HL-60 (cell line): Measurements from ENCODE around the gene LRRC8C.

Experiments used
- DNase-seq, 2 experiments: peaks; one replicate each; pipeline ENCODE4 v3.0.0-alpha.2; 2010 to 2020; ENCODE audit warnings: low read depth in 1 of 2, low spot score in 1 of 2
- H3K27ac ChIP-seq: fragments of 250-450 bp; sonication (Bioruptor Pico); replicated peaks from 2 replicates; pipeline ENCODE4 v1.5.1; 2020; ENCODE audit warnings: mild to moderate bottlenecking, moderate library complexity
- H3K27me3 ChIP-seq: fragments of 250-450 bp; sonication (Bioruptor Pico); 2 replicates; pipeline ENCODE4 v1.5.1; 2021; ENCODE audit warnings: mild to moderate bottlenecking, moderate library complexity; ENCODE audit not compliant: insufficient read depth, poor library complexity, severe bottlenecking
- H3K4me3 ChIP-seq: replicated peaks from 2 replicates; pipeline ENCODE4 v1.5.1; 2011; ENCODE audit warnings: mild to moderate bottlenecking, control low read depth, low read length; ENCODE audit not compliant: insufficient read depth
- CTCF ChIP-seq: IDR thresholded peaks from one replicate; pipeline ENCODE4 v1.5.1; 2011; ENCODE audit warnings: low read length, control low read depth, inconsistent platforms; ENCODE audit not compliant: insufficient read depth
- GABPA ChIP-seq: IDR thresholded peaks from 2 replicates; pipeline ENCODE4 v1.6.1; 2012; ENCODE audit warnings: low read depth
- POLR2AphosphoS5 ChIP-seq: IDR thresholded peaks from 2 replicates; pipeline ENCODE4 v1.6.1; 2012; ENCODE audit warnings: low read depth
- REST ChIP-seq: IDR thresholded peaks from 2 replicates; pipeline ENCODE4 v1.6.1; 2012; ENCODE audit warnings: low read depth; ENCODE audit not compliant: insufficient replicate concordance
- SPI1 ChIP-seq: IDR thresholded peaks from 2 replicates; pipeline ENCODE4 v1.6.1; 2012; ENCODE audit warnings: low read depth, mild to moderate bottlenecking, borderline replicate concordance

LRRC8C gene

GRCh38 chr1:89687254-89687653 is 54.3 kb downstream of the LRRC8C start:
- no peaks in the 10 kb centered on the region for H3K27me3 ChIP-seq
- no peak overlapping the region for H3K4me3 ChIP-seq
- TF ChIP-seq GABPA = no peak
- no peak for TF ChIP-seq REST
- no peak for TF ChIP-seq CTCF
- H3K27ac ChIP-seq = no peak overlapping the region
- no peak for DNase-seq

- DNase-seq = no peak
- Histone ChIP-seq H3K4me3 (no peak overlapping the region), H3K27me3 (no peaks in the 10 kb centered on the region), H3K27ac (no peak overlapping the region)
- no peak for TF ChIP-seq CTCF
- no peak for TF ChIP-seq REST
- TF ChIP-seq GABPA = no peak
- no peak for TF ChIP-seq SPI1
- TF ChIP-seq POLR2AphosphoS5 = no peak
These were observed 55.7 kb downstream of the LRRC8C start for GRCh38 chr1:89688607-89689006.

GRCh38 chr1:89689234-89689633 is 56.3 kb downstream of the LRRC8C start:
- DNase-seq = no peak
- Histone ChIP-seq H3K27me3 (no peaks in the 10 kb centered on the region), H3K4me3 (no peak overlapping the region), H3K27ac (no peak overlapping the region)
- no peak for TF ChIP-seq GABPA
- no peak for TF ChIP-seq SPI1
- no peak for TF ChIP-seq POLR2AphosphoS5
- no peak for TF ChIP-seq REST
- no peak for TF ChIP-seq CTCF
